T-helper 17 cell (primary cell): ENCODE data around the gene ZNF750. TPM values are rescaled to one million over a fixed set of nuclear protein-coding genes. Genes with fewer than 3 reads are reported as not detected.

ENCODE experiments used
- ATAC-seq: fragments of 150-1000 bp; cut with Tn5 transposase; 2 replicates; pipeline ENCODE4 v1.10.0; 2021; ENCODE audit warnings: mild to moderate bottlenecking, moderate library complexity
- DNase-seq, 3 donors: peaks; one replicate each; pipeline versions ENCODE4 v3.0.0 to v3.0.0-alpha.2; 2020 to 2021
- H3K9me3 ChIP-seq: one replicate; pipeline ENCODE4 v1.7.0; 2013; ENCODE audit warnings: low read length, mild to moderate bottlenecking; ENCODE audit not compliant: control insufficient read depth, poor library complexity, severe bottlenecking
- H3K27ac Mint-ChIP-seq: one replicate; pipeline ENCODE4 v1.8.0; 2022; ENCODE audit warnings: mild to moderate bottlenecking, moderate library complexity, mixed read lengths
- H3K27me3 Mint-ChIP-seq: one replicate; pipeline ENCODE4 v1.8.0; 2022; ENCODE audit warnings: mixed read lengths
- H3K36me3 Mint-ChIP-seq: one replicate; pipeline ENCODE4 v1.8.0; 2022; ENCODE audit warnings: low read depth, mixed read lengths
- H3K4me1 Mint-ChIP-seq: one replicate; pipeline ENCODE4 v1.8.0; 2022; ENCODE audit warnings: mild to moderate bottlenecking, mixed read lengths
- H3K4me3 Mint-ChIP-seq: one replicate; pipeline ENCODE4 v1.8.0; 2022; ENCODE audit warnings: mild to moderate bottlenecking, moderate library complexity, mixed read lengths
- total RNA-seq, 4 donors: library from RNA in 2 of 4; stranded (reverse) in 2 of 4; gene quantifications; one replicate each; pipeline ENCODE4 v1.2.3 and lab custom pipeline; 2022 to 2026

The ZNF750 gene
- total RNA-seq, 2 donors from 2014 or later: not detected

GRCh38 chr17:82780195-82780594 lies 59.6 kb downstream of the ZNF750 start:
- H3K4me3 Mint-ChIP-seq: no peak overlapping the region
- no peaks in the 10 kb centered on the region for H3K27me3 Mint-ChIP-seq
- H3K9me3 ChIP-seq: no peaks in the 10 kb centered on the region
- DNase-seq (no peak), ATAC-seq (no peak)
- H3K4me1 Mint-ChIP-seq: peaks cover 6% of the 10 kb centered on the region
- peaks cover 2% of the 10 kb centered on the region for H3K36me3 Mint-ChIP-seq
- H3K27ac Mint-ChIP-seq: no peak overlapping the region

- H3K27me3 Mint-ChIP-seq: no peaks in the 10 kb centered on the region
These were observed 60.3 kb downstream of the ZNF750 start for GRCh38 chr17:82779541-82779940.

More at GRCh38 chr17:82779541-82779940, 60.3 kb downstream of the ZNF750 start:
- no peaks in the 10 kb centered on the region for H3K9me3 ChIP-seq
- ATAC-seq (no peak), DNase-seq (no peak)
- H3K27ac Mint-ChIP-seq: no peak overlapping the region
- peaks cover 8% of the 10 kb centered on the region for H3K4me1 Mint-ChIP-seq
- H3K36me3 Mint-ChIP-seq: peaks cover 2% of the 10 kb centered on the region
- H3K4me3 Mint-ChIP-seq: no peak overlapping the region

Other genes with a start within 250 kb of the ZNF750 start
- gene WDR45B, start 191.6 kb downstream of the ZNF750 start, total RNA-seq: 10 to 100 TPM; 65.6 to 67.1 TPM
- 1 to 10 TPM; 4.0 to 5.3 TPM for gene RAB40B, start 141.3 kb downstream of the ZNF750 start, total RNA-seq
- 10 to 100 TPM; 24.5 to 31.3 TPM for gene FN3KRP, start 123.3 kb downstream of the ZNF750 start, total RNA-seq
- gene FN3K, start 104.4 kb downstream of the ZNF750 start, total RNA-seq: 1 to 10 TPM; 3.2 to 6.5 TPM
- 100 to 1,000 TPM; 112 to 144 TPM for gene TBCD, start 88.0 kb downstream of the ZNF750 start, total RNA-seq
- gene METRNL, start 239.6 kb upstream of the ZNF750 start, total RNA-seq: 10 to 100 TPM; 24.0 to 26.2 TPM